Activated T-cell treated with anti-CD3 and anti-CD28 coated beads for 1 hour (primary cell): ENCODE results near the gene TSKU.

Source experiments
- DNase-seq: peaks from one replicate; pipeline ENCODE4 v3.0.0-alpha.2; 2020; ENCODE audit warnings: low read depth

TSKU gene

GRCh38 chr11:76770642-76771445 lies 12.3 kb upstream of the TSKU start:
- DNase-seq, result no peak

- no peak for DNase-seq
These were observed 11.6 kb upstream of the TSKU start for GRCh38 chr11:76771446-76772099.

GRCh38 chr11:76772100-76772782 lies 10.9 kb upstream of the TSKU start:
- no peak for DNase-seq

- no peak for DNase-seq
These were observed 10.4 kb upstream of the TSKU start for GRCh38 chr11:76772783-76773106.

- no peak for DNase-seq
These were observed 9.2 kb upstream of the TSKU start for GRCh38 chr11:76773921-76774361.

- DNase-seq, result no peak
These were observed 6.7 kb upstream of the TSKU start for GRCh38 chr11:76776472-76776871.

- no peak for DNase-seq
These were observed 5.9 kb upstream of the TSKU start for GRCh38 chr11:76777305-76777704.

- DNase-seq, result no peak
These were observed 5.3 kb upstream of the TSKU start for GRCh38 chr11:76777876-76778275.

- DNase-seq, result no peak
These were observed 4.3 kb upstream of the TSKU start for GRCh38 chr11:76778874-76779273.

GRCh38 chr11:76781046-76781801 lies 1.9 kb upstream of the TSKU start:
- DNase-seq, result no peak

GRCh38 chr11:76781807-76782530 lies 1.2 kb upstream of the TSKU start:
- no peak for DNase-seq

- no peak for DNase-seq
These were observed 444 bp upstream of the TSKU start for GRCh38 chr11:76782531-76783293.

GRCh38 chr11:76783896-76784813 lies 999 bp downstream of the TSKU start:
- no peak for DNase-seq

GRCh38 chr11:76785513-76785912 lies 2.4 kb downstream of the TSKU start:
- DNase-seq, result no peak

- DNase-seq, result no peak
These were observed 2.9 kb downstream of the TSKU start for GRCh38 chr11:76786016-76786415.

GRCh38 chr11:76786441-76787014 lies 3.4 kb downstream of the TSKU start:
- DNase-seq, result no peak

- no peak for DNase-seq
These were observed 4.1 kb downstream of the TSKU start for GRCh38 chr11:76787271-76787670.

- no peak for DNase-seq
These were observed 4.9 kb downstream of the TSKU start for GRCh38 chr11:76787911-76788596.
